Measurements from ENCODE around the gene ASF1B.

GRCh38 chr19:14078411-14078810, 58.0 kb downstream of the ASF1B start:
- no peak for TF ChIP-seq SUZ12 (IDR thresholded peaks at IDR 0.05; ENCODE audit: extremely low read depth, insufficient read depth, insufficient read length)
- TF ChIP-seq YY1 (IDR thresholded peaks at IDR 0.05; ENCODE audit: insufficient read depth, insufficient read length) = no peak

Data from NT2/D1 (cell line).